Daoy (cell line): ENCODE data around the gene ZNF764. TPM values are rescaled to one million over a fixed set of nuclear protein-coding genes. Genes with fewer than 3 reads are reported as not detected.

ENCODE experiments used
- DNase-seq: peaks from one replicate; pipeline ENCODE4 v3.0.0-alpha.2; 2015; ENCODE audit warnings: low read depth
- total RNA-seq: library from RNA; depleted of rRNA; stranded (reverse); fragments of >200 nt; shearing (Covaris generic); gene quantifications from 2 replicates; pipeline ENCODE4 v1.2.3, GENCODE V29; 2014

ZNF764 gene
- total RNA-seq, 1 experiment from 2014 or later, result 4.4 TPM

- DNase-seq, result peak; percentile 18
These were observed 12.7 kb upstream of the ZNF764 start for GRCh38 chr16:30570636-30571444.

- DNase-seq, result no peak
These were observed 11.8 kb upstream of the ZNF764 start for GRCh38 chr16:30569746-30570635.

- no peak for DNase-seq
These were observed 11.1 kb upstream of the ZNF764 start for GRCh38 chr16:30569281-30569680.

- peak; percentile 39 for DNase-seq
These were observed 9.9 kb upstream of the ZNF764 start for GRCh38 chr16:30567991-30568638.

GRCh38 chr16:30567160-30567990 lies 9.2 kb upstream of the ZNF764 start:
- DNase-seq, result peak; percentile 57

- no peak for DNase-seq
These were observed 8.4 kb upstream of the ZNF764 start for GRCh38 chr16:30566531-30566930.

GRCh38 chr16:30565984-30566383 lies 7.8 kb upstream of the ZNF764 start:
- no peak for DNase-seq

GRCh38 chr16:30565526-30565925 lies 7.4 kb upstream of the ZNF764 start:
- no peak for DNase-seq

- DNase-seq, result no peak
These were observed 3.8 kb upstream of the ZNF764 start for GRCh38 chr16:30562021-30562420.

- DNase-seq, result no peak
These were observed 3.1 kb upstream of the ZNF764 start for GRCh38 chr16:30561089-30561816.

- DNase-seq, result no peak
These were observed 1.5 kb upstream of the ZNF764 start for GRCh38 chr16:30559690-30560089.

- no peak for DNase-seq
These were observed 709 bp upstream of the ZNF764 start for GRCh38 chr16:30558789-30559377.

- no peak for DNase-seq
These were observed 542 bp downstream of the ZNF764 start for GRCh38 chr16:30557707-30557956.

- no peak for DNase-seq
These were observed 2.1 kb downstream of the ZNF764 start for GRCh38 chr16:30556125-30556473.

- DNase-seq, result no peak
These were observed 2.7 kb downstream of the ZNF764 start for GRCh38 chr16:30555315-30556124.

- no peak for DNase-seq
These were observed 3.4 kb downstream of the ZNF764 start for GRCh38 chr16:30554557-30555314.

- DNase-seq, result no peak
These were observed 4.7 kb downstream of the ZNF764 start for GRCh38 chr16:30553393-30553899.

GRCh38 chr16:30552956-30553355 lies 5.2 kb downstream of the ZNF764 start:
- DNase-seq, result no peak

GRCh38 chr16:30551781-30552180 lies 6.4 kb downstream of the ZNF764 start:
- DNase-seq, result no peak
